HG02678 (cell line): Measurements from ENCODE around the gene FLAD1.
"Not testable (repeated sequence)": the region's sequence is repeated elsewhere in the genome, so short reads cannot be mapped to it uniquely, and the experiment has no call there.

ENCODE experiments used
- ATAC-seq: cut with Tn5 transposase; IDR thresholded peaks from one replicate; pipeline ENCODE4 v1.9.1; 2021; ENCODE audit warnings: mild to moderate bottlenecking, moderate library complexity; ENCODE audit not compliant: unreplicated experiment

Gene FLAD1

GRCh38 chr1:154967331-154967950, 15.7 kb upstream of the FLAD1 start:
- no peak for ATAC-seq

- no peak for ATAC-seq
Observed at GRCh38 chr1:154968731-154969130, 14.4 kb upstream of the FLAD1 start.

GRCh38 chr1:154969246-154969645, 13.9 kb upstream of the FLAD1 start:
- no peak for ATAC-seq

DNA sequence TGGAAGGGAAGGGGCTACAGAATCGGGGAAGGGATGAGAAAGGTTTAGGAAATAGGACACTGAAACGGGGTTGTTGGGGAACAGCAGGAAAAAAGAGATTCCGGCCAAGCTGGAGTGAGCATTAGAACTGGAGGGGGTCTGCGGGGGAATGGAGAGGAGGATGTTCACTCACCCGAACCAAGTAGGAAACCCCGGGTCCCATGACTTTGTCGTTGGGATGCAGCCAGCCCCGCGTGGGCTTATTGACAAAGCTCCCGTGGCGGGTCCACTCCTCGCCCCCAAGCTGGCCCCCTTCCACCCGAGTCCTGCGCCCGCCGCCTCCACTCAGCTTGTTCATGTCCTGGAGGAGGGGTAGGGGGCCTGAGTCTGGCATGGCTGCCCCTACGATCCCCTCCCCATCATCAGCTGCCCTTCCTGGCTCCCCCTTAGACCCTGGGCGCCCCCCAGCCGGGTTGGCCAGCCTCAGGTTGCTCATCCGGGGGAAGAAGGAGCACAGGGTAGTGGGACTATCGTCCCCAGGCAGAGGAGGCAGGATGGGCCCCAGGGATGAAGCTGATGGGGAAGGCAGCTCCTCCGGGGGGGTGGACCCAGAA, 13.2 kb upstream of the FLAD1 start:
- no peak for ATAC-seq

GRCh38 chr1:154970631-154971340, 12.4 kb upstream of the FLAD1 start, which contains the start of gene SHC1:
Gene SHC1, minus strand, starts transcription at chr1:154970747. Its CDS starts 221 bp downstream, at chr1:154970526.
- peak; percentile 33 for ATAC-seq

DNA sequence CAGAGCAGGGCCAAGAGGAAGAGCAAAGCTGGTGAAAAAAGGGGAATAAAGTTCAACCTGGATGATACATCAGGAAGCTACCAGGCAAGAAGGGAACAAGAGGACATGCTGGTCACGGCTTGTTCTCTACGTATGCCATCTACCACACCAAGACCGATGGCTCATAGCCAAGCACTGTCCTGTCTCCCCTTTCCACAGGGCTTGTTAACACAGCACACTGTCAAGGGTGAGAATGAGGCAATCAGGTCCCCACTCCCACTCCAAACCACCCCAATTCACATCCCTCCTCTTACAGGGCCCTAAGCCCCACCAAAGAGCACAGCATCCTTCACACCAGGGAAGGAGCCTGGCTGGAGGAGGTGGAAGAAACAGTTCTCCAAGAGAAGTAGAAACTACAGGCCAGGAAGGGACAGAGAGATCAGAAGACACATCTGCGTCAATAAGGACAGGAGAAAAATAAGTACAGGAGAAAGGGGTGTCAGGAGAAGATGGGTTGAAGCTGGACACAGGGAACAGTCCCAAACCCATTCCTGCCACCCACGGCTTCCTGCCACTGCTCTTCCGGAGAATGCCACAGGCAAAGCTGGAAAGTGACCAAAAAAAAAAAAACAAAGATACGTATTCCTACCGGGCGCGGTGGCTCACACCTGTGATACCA, 11.7 kb upstream of the FLAD1 start:
- no peak for ATAC-seq

DNA sequence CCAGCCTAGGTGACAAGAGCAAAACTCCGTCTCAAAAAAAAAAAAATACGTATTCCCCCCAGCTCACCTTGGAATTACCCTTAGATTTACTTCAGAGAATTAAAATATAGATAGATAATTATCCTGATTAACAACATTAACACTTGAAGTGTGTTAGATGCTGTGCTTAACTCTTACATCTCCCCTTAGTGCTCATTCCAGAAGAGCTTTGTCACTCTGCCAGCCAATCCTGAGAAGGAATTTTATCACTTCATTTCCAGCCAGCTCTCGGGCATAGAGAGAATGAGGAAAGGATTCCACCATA, 11.0 kb upstream of the FLAD1 start:
- ATAC-seq: no peak

DNA sequence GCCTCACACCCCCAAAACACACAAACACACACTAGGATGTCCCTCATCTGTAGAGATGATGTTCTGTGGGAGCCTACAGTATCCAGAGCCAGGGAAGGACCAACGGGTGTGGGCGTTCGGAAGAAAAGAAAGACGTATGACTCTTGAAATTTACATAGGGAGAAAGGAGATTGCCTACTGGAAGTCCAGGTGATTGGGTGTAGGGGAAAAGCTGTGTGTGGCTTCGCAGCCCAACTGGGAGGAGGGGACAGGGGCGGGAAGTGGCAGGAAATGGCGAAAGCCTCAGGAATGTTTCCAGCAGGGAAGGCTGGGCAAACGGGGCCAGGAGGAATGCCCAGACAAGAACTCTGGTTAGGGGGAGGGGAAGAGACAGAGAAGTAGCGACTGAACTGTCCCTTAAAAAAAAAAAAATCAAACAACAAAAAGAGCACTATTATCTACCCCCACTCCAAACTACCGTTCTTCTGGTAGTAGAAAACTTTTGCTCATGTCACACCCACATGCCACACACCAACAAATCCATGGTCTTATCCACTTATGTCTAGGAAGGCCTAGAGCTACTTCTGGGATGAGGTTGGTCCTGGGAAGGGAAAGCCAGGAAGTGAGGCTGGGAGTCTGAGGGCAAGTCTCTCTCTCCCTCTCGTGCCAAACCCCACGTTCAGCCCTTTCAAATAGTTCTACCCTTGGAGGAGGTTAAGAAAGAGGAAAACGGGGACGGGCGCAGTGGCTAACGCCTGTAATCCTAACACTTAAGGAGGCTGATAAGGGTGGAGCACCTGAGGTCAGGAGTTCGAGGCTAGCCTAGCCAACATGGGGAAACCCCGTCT, 10.4 kb upstream of the FLAD1 start:
- ATAC-seq: no peak

- peak; percentile 11 for ATAC-seq
Observed at GRCh38 chr1:154973344-154974101, 9.6 kb upstream of the FLAD1 start.

DNA sequence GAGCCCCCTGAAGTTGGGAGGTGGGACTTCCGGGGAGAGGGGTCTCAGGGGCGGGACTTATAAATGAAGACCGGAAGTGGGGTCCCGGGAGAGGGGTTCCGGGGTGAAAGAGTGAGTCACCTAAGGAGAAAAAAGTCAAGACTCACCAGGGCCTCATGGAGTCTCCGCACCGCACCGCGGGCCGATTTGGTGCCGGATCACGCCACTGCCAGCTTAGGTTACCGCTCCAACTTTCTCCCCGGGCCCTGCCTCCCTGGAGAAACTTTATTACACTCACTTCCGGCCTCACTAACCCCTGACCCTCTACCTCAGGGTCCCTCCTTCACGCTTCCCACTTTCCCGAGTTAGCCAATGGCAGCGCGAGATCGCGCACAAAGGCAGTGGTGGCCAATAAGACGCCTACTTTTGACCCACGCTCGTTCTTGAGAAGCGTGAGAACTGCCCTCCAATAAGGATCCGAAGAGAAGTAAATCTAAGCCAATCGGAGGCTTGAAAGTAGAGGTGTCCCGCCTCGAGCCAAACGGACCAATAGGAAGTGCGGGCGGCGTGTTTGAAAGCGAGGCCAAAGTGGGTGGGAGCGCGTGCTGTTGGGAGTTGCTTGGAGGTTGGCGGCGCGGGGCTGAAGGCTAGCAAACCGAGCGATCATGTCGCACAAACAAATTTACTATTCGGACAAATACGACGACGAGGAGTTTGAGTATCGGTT, 8.9 kb upstream of the FLAD1 start, which contains the start of gene CKS1B:
CKS1B (plus strand) TSS at position 580 of the 706 bp plus-strand sequence; CDS start at position 645, 65 bp downstream.
- ATAC-seq: peak; percentile 72

GRCh38 chr1:154974808-154975408, 8.2 kb upstream of the FLAD1 start:
- ATAC-seq: peak; percentile 38

DNA sequence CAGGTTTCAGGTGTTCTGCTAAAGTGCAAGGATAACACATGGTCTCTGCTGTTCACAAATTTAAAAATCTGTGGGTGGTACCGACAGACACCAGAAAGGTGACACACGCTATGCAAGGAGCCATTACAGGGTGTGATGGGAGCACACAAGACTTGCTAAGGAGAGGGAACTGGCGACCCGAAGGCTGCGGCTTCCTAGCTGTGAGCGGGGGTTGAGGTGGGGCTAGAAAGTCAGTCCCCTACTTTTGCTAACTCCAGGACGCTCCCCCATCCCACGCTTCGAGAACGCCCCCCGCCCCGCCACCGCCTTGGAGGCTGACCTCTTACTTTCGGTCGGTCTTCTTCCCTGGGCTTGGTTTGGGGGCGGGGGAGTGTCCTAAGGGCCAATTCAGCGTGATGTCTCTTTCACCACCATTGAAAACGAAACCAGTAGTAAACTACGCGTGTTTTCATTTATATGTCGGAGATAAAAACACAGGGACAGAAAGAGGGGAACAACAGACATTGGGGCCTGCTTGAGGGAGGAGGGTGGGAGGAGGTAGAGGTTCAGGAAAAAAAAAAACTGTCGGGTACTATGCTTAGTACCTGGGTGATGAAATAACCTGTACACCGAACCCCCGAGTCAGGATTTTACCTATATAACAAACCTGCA, 7.6 kb upstream of the FLAD1 start:
- ATAC-seq: no peak

DNA sequence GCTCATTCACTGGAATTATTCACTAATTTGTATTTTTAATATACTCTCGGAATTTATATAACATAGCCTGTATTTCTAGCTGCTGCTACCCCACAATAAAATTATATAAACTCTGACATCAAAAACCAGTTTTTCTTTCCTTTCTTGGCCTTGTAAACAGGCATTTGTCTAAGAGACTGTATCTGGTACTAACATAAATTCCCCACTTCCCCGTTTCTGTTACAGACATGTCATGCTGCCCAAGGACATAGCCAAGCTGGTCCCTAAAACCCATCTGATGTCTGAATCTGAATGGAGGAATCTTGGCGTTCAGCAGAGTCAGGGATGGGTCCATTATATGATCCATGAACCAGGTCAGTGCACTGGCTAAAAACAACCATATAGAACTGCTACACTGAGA, 5.4 kb upstream of the FLAD1 start:
- ATAC-seq: not testable (repeated sequence)

GRCh38 chr1:154978360-154978759, 4.8 kb upstream of the FLAD1 start:
- no peak for ATAC-seq

DNA sequence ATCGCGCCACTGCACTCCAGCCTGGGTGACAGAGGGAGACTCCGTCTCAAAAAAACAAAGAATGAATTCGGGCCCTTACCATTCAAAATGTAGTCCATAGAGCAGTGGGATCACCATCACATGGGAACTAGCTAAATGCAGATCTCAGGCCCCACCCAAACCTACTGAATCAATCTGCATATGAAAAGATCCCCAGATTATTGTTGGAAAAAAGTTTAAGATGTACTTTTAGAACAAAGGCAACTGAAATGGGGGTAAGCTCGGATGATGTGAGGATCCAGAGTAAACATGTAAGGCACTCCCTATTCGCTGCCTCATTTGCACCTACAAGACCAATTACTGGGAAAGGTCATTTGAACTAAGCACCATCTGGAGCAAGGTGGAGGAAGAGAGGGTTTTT, 803 bp upstream of the FLAD1 start:
- no peak for ATAC-seq

GRCh38 chr1:154983776-154984466, 777 bp downstream of the FLAD1 start:
- no peak for ATAC-seq

- not testable (repeated sequence) for ATAC-seq
Observed at GRCh38 chr1:154986736-154987135, 3.6 kb downstream of the FLAD1 start.

DNA sequence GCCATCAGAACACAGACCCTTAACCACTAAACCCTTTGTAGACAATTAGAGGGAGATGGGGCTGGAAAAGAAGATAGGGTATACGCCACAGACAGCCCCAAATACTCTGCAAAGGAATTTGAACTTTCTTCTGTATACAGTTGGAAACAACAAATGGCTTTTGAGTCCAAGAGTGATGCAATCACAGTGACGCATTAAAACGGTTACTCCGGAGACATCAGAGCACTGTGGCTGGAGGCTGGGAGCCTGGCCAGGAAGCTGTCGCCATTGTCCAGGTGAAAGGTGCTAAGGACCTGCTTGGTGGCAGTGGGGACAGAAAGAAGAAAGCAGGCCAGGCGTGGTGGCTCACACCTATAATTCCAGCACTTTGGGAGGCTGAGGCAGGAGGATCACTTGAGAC, 4.2 kb downstream of the FLAD1 start:
- ATAC-seq: no peak
